Gastroesophageal sphincter (tissue), 4 donors: ENCODE data around the gene SIN3B. TPM values are rescaled to one million over a fixed set of nuclear protein-coding genes. Genes with fewer than 3 reads are reported as not detected.
"Not testable (repeated sequence)": the region's sequence is repeated elsewhere in the genome, so short reads cannot be mapped to it uniquely, and the experiment has no call there.

ENCODE experiments used
- ATAC-seq: fragments of 150-250 bp; one replicate; pipeline ENCODE4 v1.9.1; 2016; ENCODE audit warnings: mild to moderate bottlenecking, moderate library complexity
- H3K27ac ChIP-seq, 4 donors: fragments of 200-600 bp; sonication (generic) in 3 of 4; 1 replicate in 3 of 4; 2 replicates in 1 of 4; pipeline ENCODE4 v1.5.1; 2016 to 2019
- H3K27me3 ChIP-seq: fragments of 200-600 bp; sonication (generic); one replicate; pipeline ENCODE4 v1.5.1; 2019
- H3K36me3 ChIP-seq, 2 donors: fragments of 200-600 bp; sonication (generic); one replicate each; pipeline ENCODE4 v1.5.1; 2019; ENCODE audit warnings: control low read depth in 1 of 2
- H3K4me1 ChIP-seq, 3 donors: fragments of 200-600 bp; sonication (generic); 1 replicate in 2 of 3; 2 replicates in 1 of 3; pipeline ENCODE4 v1.5.1; 2016 to 2019; ENCODE audit warnings: control low read depth in 2 of 3
- H3K4me3 ChIP-seq, 2 donors: fragments of 200-600 bp; sonication (generic); one replicate each; pipeline ENCODE4 v1.5.1; 2019; ENCODE audit warnings: mild to moderate bottlenecking in 1 of 2, moderate library complexity in 1 of 2
- H3K9me3 ChIP-seq, 3 donors: fragments of 200-600 bp; sonication (generic); one replicate each; pipeline ENCODE4 v1.5.1; 2017 to 2019; ENCODE audit warnings: control low read depth in 2 of 3
- CTCF ChIP-seq, 4 experiments: fragments of 200-600 bp in 2 of 4; fragments of 450-650 bp in 2 of 4; sonication (generic) in 1 of 4; IDR thresholded peaks; one replicate each; pipeline ENCODE4 v1.5.1; 2017 to 2019; ENCODE audit warnings: antibody characterized with exemption in 4 of 4, mild to moderate bottlenecking in 2 of 4, moderate library complexity in 2 of 4
- EP300 ChIP-seq: sonication (generic); formaldehyde crosslinking; IDR thresholded peaks from one replicate; pipeline ENCODE4 v1.6.1; 2017; ENCODE audit warnings: antibody characterized with exemption, mild to moderate bottlenecking
- POLR2A ChIP-seq, 2 donors: fragments of 450-650 bp; IDR thresholded peaks; one replicate each; pipeline ENCODE4 v1.6.1; 2017; ENCODE audit warnings: antibody characterized with exemption in 2 of 2, mild to moderate bottlenecking in 2 of 2, moderate library complexity in 1 of 2
- POLR2AphosphoS5 ChIP-seq: sonication (generic); formaldehyde crosslinking; IDR thresholded peaks from one replicate; pipeline ENCODE4 v1.6.1; 2017; ENCODE audit warnings: antibody characterized with exemption
- WGBS, 2 donors: methylation state at CpG; one replicate each; pipeline ENCODE4 v1.1.5; 2018; ENCODE audit warnings: low coverage in 1 of 2; 5-methylcytosine and 5-hydroxymethylcytosine counted together
- total RNA-seq, 4 donors: library from RNA; depleted of rRNA; stranded (reverse); fragments of >200 nt; gene quantifications; one replicate each; pipeline ENCODE4 v1.1.0, GENCODE V29; 2016

The SIN3B gene
- total RNA-seq, 4 donors from 2014 or later: 19.7 to 55.7 (median 45.8) TPM

GRCh38 chr19:16871871-16872270, 42.7 kb downstream of the SIN3B start:
- ATAC-seq: peak; percentile 44
- TF ChIP-seq POLR2A (IDR thresholded peaks at IDR 0.05): no peak
- TF ChIP-seq POLR2AphosphoS5: no peak
- no peak for TF ChIP-seq CTCF (IDR thresholded peaks at IDR 0.05)
- TF ChIP-seq EP300: no peak
- 40 to 42% methylated on average over 5 to 6 of the region's 7 CpGs for WGBS, 2 donors

GRCh38 chr19:16872728-16873127, 43.5 kb downstream of the SIN3B start:
- H3K36me3 ChIP-seq: peaks cover 0 to 82% of the 10 kb centered on the region in 2 donors
- no peak overlapping the region for H3K4me3 ChIP-seq
- ATAC-seq: no peak
- H3K27me3 ChIP-seq: no peaks in the 10 kb centered on the region
- TF ChIP-seq POLR2A (IDR thresholded peaks at IDR 0.05) (no peak), POLR2AphosphoS5 (no peak), EP300 (no peak), CTCF (IDR thresholded peaks at IDR 0.05) (no peak)
- H3K27ac ChIP-seq: peak overlapping the region in 3 of 4 donors; percentile 22 to 60 (median 26)
- peaks cover 0 to 14% (median 0%) of the 10 kb centered on the region in 3 donors for H3K4me1 ChIP-seq
- 81 to 100% methylated on average over 2 to 10 of the region's 21 CpGs for WGBS, 2 donors
- no peaks in the 10 kb centered on the region for H3K9me3 ChIP-seq

More at GRCh38 chr19:16871871-16872270, 42.7 kb downstream of the SIN3B start:
- H3K4me3 ChIP-seq: no peak overlapping the region
- peaks cover 0 to 82% of the 10 kb centered on the region in 2 donors for H3K36me3 ChIP-seq
- H3K27ac ChIP-seq: peak overlapping the region in 3 of 4 donors; percentile 22 to 60 (median 44)
- peaks cover 0 to 14% (median 0%) of the 10 kb centered on the region in 3 donors for H3K4me1 ChIP-seq
- H3K9me3 ChIP-seq: no peaks in the 10 kb centered on the region
- H3K27me3 ChIP-seq: no peaks in the 10 kb centered on the region

- H3K27me3 ChIP-seq: no peaks in the 10 kb centered on the region
- no peak for ATAC-seq
- peaks cover 0 to 82% of the 10 kb centered on the region in 2 donors for H3K36me3 ChIP-seq
- no peak for TF ChIP-seq CTCF (IDR thresholded peaks at IDR 0.05)
- TF ChIP-seq EP300: no peak
- H3K4me3 ChIP-seq: no peak overlapping the region
- peaks cover 0 to 14% (median 0%) of the 10 kb centered on the region in 3 donors for H3K4me1 ChIP-seq
- WGBS, 2 donors: 70 to 94% methylated on average over 2 to 3 of the region's 3 CpGs
- no peak overlapping the region for H3K27ac ChIP-seq
- no peaks in the 10 kb centered on the region for H3K9me3 ChIP-seq
Observed at GRCh38 chr19:16873594-16873993, 44.4 kb downstream of the SIN3B start.

GRCh38 chr19:16874250-16874977, 45.2 kb downstream of the SIN3B start:
- Histone ChIP-seq H3K4me3 (no peak overlapping the region), H3K27ac (no peak overlapping the region), H3K4me1 (peaks cover 0 to 14% (median 0%) of the 10 kb centered on the region in 3 donors), H3K36me3 (peaks cover 0 to 82% of the 10 kb centered on the region in 2 donors), H3K9me3 (no peaks in the 10 kb centered on the region), H3K27me3 (no peaks in the 10 kb centered on the region)
- WGBS, 2 donors: 89% methylated on average over 1 of the region's 1 CpG; no CpG with 5 or more reads in 1 of the 2 donors
- ATAC-seq: no peak
- TF ChIP-seq POLR2AphosphoS5 (no peak), CTCF (IDR thresholded peaks at IDR 0.05) (no peak), EP300 (no peak)

GRCh38 chr19:16874978-16875299, 45.7 kb downstream of the SIN3B start:
- not testable (repeated sequence) for H3K4me3 ChIP-seq, H3K27me3 ChIP-seq, H3K9me3 ChIP-seq, H3K27ac ChIP-seq, ATAC-seq
- Histone ChIP-seq H3K4me1 (peaks cover 0 to 14% (median 0%) of the 10 kb centered on the region in 3 donors), H3K36me3 (peaks cover 0 to 82% of the 10 kb centered on the region in 2 donors)
